ENCODE data around the gene CDC42BPB. TPM values are rescaled to one million over a fixed set of nuclear protein-coding genes. Genes with fewer than 3 reads are reported as not detected.

Gene CDC42BPB
- total and polyA plus RNA-seq, 2 of the 13 experiments (the other 11 are each of a cell fraction or from before 2014, with no cell fraction given) = 19.7 to 32.3 TPM

GRCh38 chr14:103074729-103075367, 17.5 kb upstream of the CDC42BPB start (continued):
- TF ChIP-seq SP4 (CRISPR knock-in tag; IDR thresholded peaks at IDR 0.05) = no peak
- TF ChIP-seq MEIS2 (CRISPR knock-in tag; IDR thresholded peaks at IDR 0.05) = 0 out of 2 replicates have a peak, but pooled peaks have one; percentile 12
- TF ChIP-seq SSRP1 (CRISPR knock-in tag; IDR thresholded peaks at IDR 0.05) = no peak
- TF ChIP-seq ZNF607 (CRISPR knock-in tag; IDR thresholded peaks at IDR 0.05; ENCODE audit: borderline replicate concordance) = no peak
- TF ChIP-seq NCOA2 (CRISPR knock-in tag; IDR thresholded peaks at IDR 0.05) = no peak
- no peak for TF ChIP-seq NKX3-1 (CRISPR knock-in tag; IDR thresholded peaks at IDR 0.05)
- TF ChIP-seq ESRRA (CRISPR knock-in tag; IDR thresholded peaks at IDR 0.05; ENCODE audit: low read depth) = no peak
- no peak for TF ChIP-seq CHD4 (IDR thresholded peaks at IDR 0.05; ENCODE audit: borderline replicate concordance, low read length)
- 0 out of 2 replicates have a peak, but pooled peaks have one; percentile 16 for TF ChIP-seq MTF2 (CRISPR knock-in tag; IDR thresholded peaks at IDR 0.05; ENCODE audit: borderline replicate concordance)
- TF ChIP-seq ZNF33B (CRISPR knock-in tag; IDR thresholded peaks at IDR 0.05) = no peak
- TF ChIP-seq DRAP1 (CRISPR knock-in tag; IDR thresholded peaks at IDR 0.05) = peak; percentile 14; the same call in 1 of the 2 replicates
- TF ChIP-seq CBX2 (IDR thresholded peaks at IDR 0.05; ENCODE audit: low read depth, low read length) = no peak
- TF ChIP-seq CBX2 (CRISPR knock-in tag; IDR thresholded peaks at IDR 0.05; ENCODE audit: low read depth) = no peak
- no peak for TF ChIP-seq XBP1 (CRISPR knock-in tag; IDR thresholded peaks at IDR 0.05)
- no peak for TF ChIP-seq ZNF407 (CRISPR knock-in tag; IDR thresholded peaks at IDR 0.05; ENCODE audit: not compliant biosample characterization)
- no peak for TF ChIP-seq AFF4 (CRISPR knock-in tag; IDR thresholded peaks at IDR 0.05)
- TF ChIP-seq ZNF776 (CRISPR knock-in tag; IDR thresholded peaks at IDR 0.05) = no peak
